Parathyroid adenoma (tissue), 2 donors: ENCODE data around the gene BEND7.

Experiments
- H2AFZ ChIP-seq: fragments of 300-600 bp; sonication (generic); one replicate; pipeline ENCODE4 v1.7.0; 2017; ENCODE audit warnings: antibody characterized with exemption, mild to moderate bottlenecking
- H3K27ac ChIP-seq: fragments of 300-600 bp; sonication (generic); one replicate; pipeline ENCODE4 v1.7.0; 2017
- H3K27me3 ChIP-seq: fragments of 300-600 bp; sonication (generic); one replicate; pipeline ENCODE4 v1.7.0; 2017; ENCODE audit warnings: low read length; ENCODE audit not compliant: control insufficient read depth, insufficient read depth
- H3K36me3 ChIP-seq: fragments of 300-600 bp; sonication (generic); one replicate; pipeline ENCODE4 v1.7.0; 2017; ENCODE audit warnings: low read length; ENCODE audit not compliant: control insufficient read depth, insufficient read depth
- H3K4me1 ChIP-seq: fragments of 300-600 bp; sonication (generic); one replicate; pipeline ENCODE4 v1.7.0; 2017; ENCODE audit warnings: control low read depth
- H3K4me2 ChIP-seq: fragments of 300-600 bp; sonication (generic); one replicate; pipeline ENCODE4 v1.7.0; 2017; ENCODE audit warnings: low read length
- H3K4me3 ChIP-seq: fragments of 300-600 bp; sonication (generic); one replicate; pipeline ENCODE4 v1.7.0; 2017; ENCODE audit warnings: low read depth, low read length
- H3K79me2 ChIP-seq: fragments of 300-600 bp; sonication (generic); one replicate; pipeline ENCODE4 v1.7.0; 2017; ENCODE audit warnings: control low read depth
- H3K9ac ChIP-seq: fragments of 300-600 bp; sonication (generic); one replicate; pipeline ENCODE4 v1.7.0; 2017; ENCODE audit warnings: mild to moderate bottlenecking
- H3K9me3 ChIP-seq: fragments of 300-600 bp; sonication (generic); one replicate; pipeline ENCODE4 v1.7.0; 2017; ENCODE audit warnings: low read length; ENCODE audit not compliant: control insufficient read depth
- CTCF ChIP-seq: fragments of 300-600 bp; sonication (generic); IDR thresholded peaks from one replicate; pipeline ENCODE4 v1.7.0; 2017; ENCODE audit warnings: antibody characterized with exemption, mild to moderate bottlenecking
- donor health status: primary hyperparathyroidism.

BEND7 gene

GRCh38 chr10:13449296-13449695 lies 79.5 kb downstream of the BEND7 start:
- Histone ChIP-seq H2AFZ (no peak overlapping the region), H3K9me3 (no peaks in the 10 kb centered on the region), H3K4me2 (no peak overlapping the region), H3K4me3 (no peak overlapping the region), H3K9ac (no peak overlapping the region), H3K4me1 (no peaks in the 10 kb centered on the region), H3K79me2 (no peaks in the 10 kb centered on the region), H3K27ac (no peak overlapping the region), H3K36me3 (no peaks in the 10 kb centered on the region), H3K27me3 (no peaks in the 10 kb centered on the region)
- TF ChIP-seq CTCF: no peak

GRCh38 chr10:13448216-13448615 lies 80.6 kb downstream of the BEND7 start:
- no peaks in the 10 kb centered on the region for H3K36me3 ChIP-seq
- TF ChIP-seq CTCF: no peak

GRCh38 chr10:13445656-13446400 lies 83.0 kb downstream of the BEND7 start:
- H2AFZ ChIP-seq: no peak overlapping the region
- H3K4me2 ChIP-seq: no peak overlapping the region
- H3K9me3 ChIP-seq: no peaks in the 10 kb centered on the region
- H3K36me3 ChIP-seq: no peaks in the 10 kb centered on the region
- no peaks in the 10 kb centered on the region for H3K79me2 ChIP-seq
- no peak overlapping the region for H3K9ac ChIP-seq
- no peaks in the 10 kb centered on the region for H3K27me3 ChIP-seq
- H3K27ac ChIP-seq: no peak overlapping the region
- no peaks in the 10 kb centered on the region for H3K4me1 ChIP-seq
- H3K4me3 ChIP-seq: no peak overlapping the region
- TF ChIP-seq CTCF: no peak

More at GRCh38 chr10:13448216-13448615, 80.6 kb downstream of the BEND7 start:
- Histone ChIP-seq H3K4me2 (no peak overlapping the region), H3K4me1 (no peaks in the 10 kb centered on the region), H3K4me3 (no peak overlapping the region), H3K27me3 (no peaks in the 10 kb centered on the region), H3K27ac (no peak overlapping the region), H2AFZ (no peak overlapping the region), H3K79me2 (no peaks in the 10 kb centered on the region), H3K9me3 (no peaks in the 10 kb centered on the region), H3K9ac (no peak overlapping the region)

- no peak for TF ChIP-seq CTCF
- Histone ChIP-seq H3K27me3 (no peaks in the 10 kb centered on the region), H3K4me2 (no peak overlapping the region), H3K9me3 (no peaks in the 10 kb centered on the region), H3K36me3 (no peaks in the 10 kb centered on the region), H3K9ac (no peak overlapping the region), H3K4me3 (no peak overlapping the region), H2AFZ (no peak overlapping the region), H3K79me2 (no peaks in the 10 kb centered on the region), H3K27ac (no peak overlapping the region), H3K4me1 (peaks cover 4% of the 10 kb centered on the region)
Observed at GRCh38 chr10:13441476-13441875, 87.3 kb downstream of the BEND7 start.
